ENCODE measurements around the gene SYNM. TPM values are rescaled to one million over a fixed set of nuclear protein-coding genes. Genes with fewer than 3 reads are reported as not detected.

Gene SYNM
- total and polyA plus RNA-seq, 2 of the 8 experiments (the other 6 are each of a cell fraction or from before 2014, with no cell fraction given) = 0.89 to 2.0 TPM

- TF ChIP-seq CTCF (IDR thresholded peaks at IDR 0.05; ENCODE audit: control extremely low read depth in 1 of 3, insufficient read depth in 1 of 3, low read depth in 1 of 3, low read length in 3 of 3) (no peak), POLR2A (IDR thresholded peaks at IDR 0.05; ENCODE audit: control extremely low read depth in 1 of 2, low read depth in 2 of 2, low read length in 2 of 2) (no peak), SAP30 (IDR thresholded peaks at IDR 0.05; ENCODE audit: insufficient read depth, insufficient replicate concordance, low read length) (no peak), YY1 (IDR thresholded peaks at IDR 0.05; ENCODE audit: low read depth, low read length) (no peak), EZH2 (IDR thresholded peaks at IDR 0.05; ENCODE audit: low read depth, low read length, severe bottlenecking) (no peak), SIRT6 (IDR thresholded peaks at IDR 0.05; ENCODE audit: low read length) (no peak), CHD1 (IDR thresholded peaks at IDR 0.05; ENCODE audit: low read depth, low read length) (no peak), TBP (IDR thresholded peaks at IDR 0.05; ENCODE audit: low read depth, low read length) (no peak)
Measured at GRCh38 chr15:99058421-99058870, 46.4 kb upstream of the SYNM start (continued).
